DOHH2 (cell line): ENCODE data around the gene FUT8.

Experiments used
- H3F3A ChIP-seq: fragments of 200-600 bp; sonication (generic), shearing (Covaris generic); 2 replicates; pipeline ENCODE4 v1.6.0; 2016; ENCODE audit warnings: antibody characterized with exemption, mild to moderate bottlenecking; ENCODE audit not compliant: control insufficient read depth, insufficient read depth
- H3K27ac ChIP-seq: fragments of 200-600 bp; sonication (generic); 2 replicates; pipeline ENCODE4 v1.5.1; 2014; ENCODE audit warnings: low read depth, mild to moderate bottlenecking, low read length, moderate library complexity
- H3K27me3 ChIP-seq: fragments of 200-600 bp; sonication (generic); 2 replicates; pipeline ENCODE4 v1.6.1; 2014; ENCODE audit warnings: mild to moderate bottlenecking, low read length, mixed read lengths; ENCODE audit not compliant: control insufficient read depth
- H3K36me3 ChIP-seq: fragments of 200-600 bp; sonication (generic); 2 replicates; pipeline ENCODE4 v1.6.1; 2014; ENCODE audit warnings: mild to moderate bottlenecking, low read length, moderate library complexity, mixed read lengths; ENCODE audit not compliant: control insufficient read depth
- H3K4me1 ChIP-seq: fragments of 200-600 bp; sonication (generic); 2 replicates; pipeline ENCODE4 v1.6.1; 2014; ENCODE audit warnings: mild to moderate bottlenecking, low read length, mixed read lengths; ENCODE audit not compliant: control insufficient read depth
- H3K4me2 ChIP-seq: fragments of 200-600 bp; sonication (generic); 2 replicates; pipeline ENCODE4 v1.6.0; 2014; ENCODE audit warnings: mild to moderate bottlenecking, low read length, moderate library complexity
- H3K4me3 ChIP-seq: fragments of 200-600 bp; sonication (generic); 2 replicates; pipeline ENCODE4 v1.5.1; 2014; ENCODE audit warnings: mild to moderate bottlenecking, low read length, mixed read lengths
- H3K79me2 ChIP-seq: fragments of 200-600 bp; sonication (generic); 2 replicates; pipeline ENCODE4 v1.6.1; 2014; ENCODE audit warnings: mild to moderate bottlenecking, low read length, mixed read lengths; ENCODE audit not compliant: control insufficient read depth
- H3K9me2 ChIP-seq: fragments of 200-600 bp; sonication (generic); replicated peaks from 2 replicates; pipeline ENCODE4 v1.6.1; 2014; ENCODE audit warnings: mild to moderate bottlenecking, low read length, mixed read lengths; ENCODE audit not compliant: control insufficient read depth
- H3K9me3 ChIP-seq: fragments of 200-600 bp; sonication (generic); 2 replicates; pipeline ENCODE4 v1.6.1; 2014; ENCODE audit warnings: antibody characterized with exemption, low read length, mixed read lengths; ENCODE audit not compliant: control insufficient read depth, insufficient read depth
- H4K20me1 ChIP-seq: fragments of 200-600 bp; sonication (generic); 2 replicates; pipeline ENCODE4 v1.6.0; 2014; ENCODE audit warnings: low read depth, mild to moderate bottlenecking, antibody characterized with exemption, low read length, moderate library complexity; ENCODE audit not compliant: control insufficient read depth, insufficient read depth
- EZH2phosphoT487 ChIP-seq: fragments of 200-600 bp; sonication (generic); IDR thresholded peaks from 2 replicates; pipeline ENCODE4 v1.6.1; 2017; ENCODE audit warnings: borderline replicate concordance, mild to moderate bottlenecking, antibody characterized with exemption, low read length, moderate library complexity, mixed read lengths
- TF ChIP-seq, protein P1 (sequence below): fragments of 200-600 bp; sonication (generic); IDR thresholded peaks from one replicate; pipeline ENCODE4 v1.5.1; 2014; ENCODE audit warnings: antibody characterized with exemption, mild to moderate bottlenecking, low read depth, low read length; ENCODE audit not compliant: poor library complexity, severe bottlenecking

FUT8 gene

DNA sequence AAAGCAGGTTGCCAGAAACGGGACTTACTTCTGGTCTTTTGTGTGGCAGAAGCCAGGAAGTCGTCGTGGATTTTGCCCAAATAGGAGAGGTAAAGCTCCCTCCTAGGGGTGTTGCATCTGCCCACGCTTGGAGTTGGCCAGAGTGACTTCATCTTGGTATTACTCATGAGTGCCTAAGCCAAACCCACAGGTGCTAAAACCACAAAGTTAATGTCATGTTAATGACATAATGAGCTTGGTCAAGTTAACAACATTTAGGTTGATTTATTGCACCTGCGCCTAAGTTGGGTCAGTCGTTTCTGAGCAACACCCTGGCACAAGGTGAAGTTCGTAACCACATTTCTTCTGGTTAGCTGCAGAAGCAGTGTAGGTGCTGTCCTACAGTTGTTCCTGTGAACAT is 225.2 kb downstream of the FUT8 start:
- Histone ChIP-seq H3K4me1 (no peaks in the 10 kb centered on the region), H3K4me2 (no peak overlapping the region), H3K9me2 (no peaks in the 10 kb centered on the region), H3K79me2 (peaks cover 37% of the 10 kb centered on the region), H3K27me3 (no peaks in the 10 kb centered on the region), H3K36me3 (no peaks in the 10 kb centered on the region; the same call in 1 of the 2 replicates), H3F3A (no peaks in the 10 kb centered on the region), H3K9me3 (no peaks in the 10 kb centered on the region), H4K20me1 (no peaks in the 10 kb centered on the region), H3K27ac (no peak overlapping the region), H3K4me3 (no peak overlapping the region)
- no peak for TF ChIP-seq EZH2phosphoT487
- TF ChIP-seq, protein P1, sequence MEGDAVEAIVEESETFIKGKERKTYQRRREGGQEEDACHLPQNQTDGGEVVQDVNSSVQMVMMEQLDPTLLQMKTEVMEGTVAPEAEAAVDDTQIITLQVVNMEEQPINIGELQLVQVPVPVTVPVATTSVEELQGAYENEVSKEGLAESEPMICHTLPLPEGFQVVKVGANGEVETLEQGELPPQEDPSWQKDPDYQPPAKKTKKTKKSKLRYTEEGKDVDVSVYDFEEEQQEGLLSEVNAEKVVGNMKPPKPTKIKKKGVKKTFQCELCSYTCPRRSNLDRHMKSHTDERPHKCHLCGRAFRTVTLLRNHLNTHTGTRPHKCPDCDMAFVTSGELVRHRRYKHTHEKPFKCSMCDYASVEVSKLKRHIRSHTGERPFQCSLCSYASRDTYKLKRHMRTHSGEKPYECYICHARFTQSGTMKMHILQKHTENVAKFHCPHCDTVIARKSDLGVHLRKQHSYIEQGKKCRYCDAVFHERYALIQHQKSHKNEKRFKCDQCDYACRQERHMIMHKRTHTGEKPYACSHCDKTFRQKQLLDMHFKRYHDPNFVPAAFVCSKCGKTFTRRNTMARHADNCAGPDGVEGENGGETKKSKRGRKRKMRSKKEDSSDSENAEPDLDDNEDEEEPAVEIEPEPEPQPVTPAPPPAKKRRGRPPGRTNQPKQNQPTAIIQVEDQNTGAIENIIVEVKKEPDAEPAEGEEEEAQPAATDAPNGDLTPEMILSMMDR = no peak

DNA sequence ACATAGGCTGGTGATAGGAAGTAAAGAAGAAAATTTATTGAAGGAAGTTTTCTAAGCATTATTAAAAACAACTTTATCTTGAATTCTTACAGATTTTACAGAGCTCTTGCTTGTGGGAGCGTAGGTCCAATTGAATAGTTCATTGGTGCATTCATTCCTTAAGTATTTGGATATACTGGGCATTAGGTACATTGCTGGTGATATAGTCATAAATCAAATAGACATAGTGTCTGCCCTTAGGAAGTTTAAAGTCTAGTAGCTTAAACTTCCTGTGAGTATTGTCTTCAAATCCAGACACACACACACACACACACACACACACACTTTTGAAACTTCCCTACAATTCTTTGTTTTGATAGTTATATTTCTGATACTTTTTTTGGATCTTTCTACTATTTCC is 226.7 kb downstream of the FUT8 start:
- no peaks in the 10 kb centered on the region for H3K27me3 ChIP-seq
- no peak overlapping the region for H3K4me2 ChIP-seq
- peaks cover 37% of the 10 kb centered on the region for H3K79me2 ChIP-seq
- H4K20me1 ChIP-seq = no peaks in the 10 kb centered on the region
- H3K9me3 ChIP-seq = no peaks in the 10 kb centered on the region
- no peak overlapping the region for H3K27ac ChIP-seq
- H3K36me3 ChIP-seq = no peaks in the 10 kb centered on the region; the same call in 1 of the 2 replicates
- H3K4me3 ChIP-seq = no peak overlapping the region
- TF ChIP-seq, protein P1 = no peak
- TF ChIP-seq EZH2phosphoT487 = no peak
- H3K9me2 ChIP-seq = no peaks in the 10 kb centered on the region
- H3F3A ChIP-seq = no peaks in the 10 kb centered on the region
- H3K4me1 ChIP-seq = no peaks in the 10 kb centered on the region

DNA sequence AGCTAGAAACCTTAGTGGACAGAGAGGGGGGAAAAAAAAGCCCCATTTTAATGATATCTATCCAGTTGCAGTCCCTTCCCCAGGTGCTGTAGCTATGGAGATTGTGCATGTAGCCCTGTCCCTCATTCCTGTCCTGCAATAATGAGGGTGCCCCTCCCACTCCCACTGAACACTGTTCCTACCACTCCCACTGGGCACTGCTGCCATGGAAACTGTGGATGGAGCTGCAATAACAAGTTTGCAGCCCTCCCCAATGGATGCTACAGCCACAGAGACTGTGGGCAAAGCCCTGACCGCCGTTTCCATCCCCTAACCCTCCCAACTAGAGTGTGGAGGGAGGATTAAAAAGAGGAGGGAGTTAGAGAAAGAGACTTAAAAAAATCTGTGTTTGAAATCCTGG is 238.3 kb downstream of the FUT8 start:
- no peaks in the 10 kb centered on the region for H3F3A ChIP-seq
- no peaks in the 10 kb centered on the region for H4K20me1 ChIP-seq
- H3K9me3 ChIP-seq = no peaks in the 10 kb centered on the region
- no peak overlapping the region for H3K4me2 ChIP-seq
- no peaks in the 10 kb centered on the region for H3K27me3 ChIP-seq
- H3K9me2 ChIP-seq = no peaks in the 10 kb centered on the region
- no peak overlapping the region for H3K27ac ChIP-seq
- no peaks in the 10 kb centered on the region for H3K4me1 ChIP-seq
- TF ChIP-seq EZH2phosphoT487 = no peak
- TF ChIP-seq, protein P1 = no peak
- H3K36me3 ChIP-seq = peaks cover 15% of the 10 kb centered on the region
- no peaks in the 10 kb centered on the region for H3K79me2 ChIP-seq
- H3K4me3 ChIP-seq = no peak overlapping the region

DNA sequence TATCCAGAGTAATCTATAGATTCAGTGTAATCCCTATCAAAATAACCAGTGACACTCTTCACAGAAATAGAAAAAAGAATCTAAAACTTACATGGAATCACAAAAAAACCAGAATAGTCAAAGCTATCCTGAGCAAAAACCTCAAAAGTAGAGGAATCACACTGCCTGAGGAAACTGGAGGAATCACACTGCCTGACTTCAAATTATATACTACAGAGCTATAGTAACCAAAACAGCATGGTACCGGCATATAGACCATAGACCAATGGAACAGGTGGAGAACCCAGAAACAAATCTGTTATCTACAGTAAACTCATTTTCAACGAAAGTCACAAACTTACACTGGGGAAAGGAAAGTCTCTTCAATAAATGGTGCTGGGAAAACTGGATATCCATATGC is 244.0 kb downstream of the FUT8 start:
- no peaks in the 10 kb centered on the region for H3K27me3 ChIP-seq
- no peak overlapping the region for H3K4me3 ChIP-seq
- no peaks in the 10 kb centered on the region for H3F3A ChIP-seq
- H3K9me3 ChIP-seq = no peaks in the 10 kb centered on the region
- H3K79me2 ChIP-seq = no peaks in the 10 kb centered on the region
- TF ChIP-seq, protein P1 = no peak
- no peak for TF ChIP-seq EZH2phosphoT487
- no peaks in the 10 kb centered on the region for H3K4me1 ChIP-seq
- no peaks in the 10 kb centered on the region for H3K9me2 ChIP-seq
- no peaks in the 10 kb centered on the region for H3K36me3 ChIP-seq
- H4K20me1 ChIP-seq = no peaks in the 10 kb centered on the region
- H3K4me2 ChIP-seq = no peak overlapping the region
- H3K27ac ChIP-seq = no peak overlapping the region
